GM23248 (cell line): ENCODE results near the gene PDCD2.
"Not testable (repeated sequence)": the region's sequence is repeated elsewhere in the genome, so short reads cannot be mapped to it uniquely, and the experiment has no call there.

Experiments used
- EZH2 ChIP-seq: fragments of 200-600 bp; sonication (generic); IDR thresholded peaks from 2 replicates; pipeline ENCODE4 v1.6.1; 2018; ENCODE audit warnings: antibody characterized with exemption, mild to moderate bottlenecking; ENCODE audit not compliant: insufficient read depth, poor library complexity, severe bottlenecking
- EZH2phosphoT487 ChIP-seq: fragments of 200-600 bp; sonication (generic); IDR thresholded peaks from 2 replicates; pipeline ENCODE4 v1.6.1; 2018; ENCODE audit warnings: antibody characterized with exemption, moderate library complexity, mild to moderate bottlenecking, low read depth; ENCODE audit not compliant: insufficient read depth

- TF ChIP-seq EZH2, EZH2phosphoT487: not testable (repeated sequence)
Measured at GRCh38 chr6:170616020-170616554, 31.6 kb upstream of the PDCD2 start.
